SK-MEL-5 (cell line): ENCODE data around the gene AGR3. TPM values are rescaled to one million over a fixed set of nuclear protein-coding genes. Genes with fewer than 3 reads are reported as not detected.
"Not testable (repeated sequence)": the region's sequence is repeated elsewhere in the genome, so short reads cannot be mapped to it uniquely, and the experiment has no call there.

Experiments
- DNase-seq: peaks from one replicate; pipeline ENCODE4 v3.0.0-alpha.2; 2016; ENCODE audit warnings: low read depth, low spot score
- in situ Hi-C: cut with HindIII; loops from 2 replicates; pipeline ENCODE4 v1.10.0; 2016; ENCODE audit warnings: low sequenced_read_pairs, high pct_unique_total_duplicates, low pct_unique_long_range_greater_than_20kb
- total RNA-seq: library from RNA; depleted of rRNA; stranded (reverse); fragments of >200 nt; shearing (Covaris generic); gene quantifications from 2 replicates; pipeline ENCODE4 v1.2.3, GENCODE V29; 2014

AGR3 gene
- total RNA-seq, 1 experiment from 2014 or later, result not detected

DNA sequence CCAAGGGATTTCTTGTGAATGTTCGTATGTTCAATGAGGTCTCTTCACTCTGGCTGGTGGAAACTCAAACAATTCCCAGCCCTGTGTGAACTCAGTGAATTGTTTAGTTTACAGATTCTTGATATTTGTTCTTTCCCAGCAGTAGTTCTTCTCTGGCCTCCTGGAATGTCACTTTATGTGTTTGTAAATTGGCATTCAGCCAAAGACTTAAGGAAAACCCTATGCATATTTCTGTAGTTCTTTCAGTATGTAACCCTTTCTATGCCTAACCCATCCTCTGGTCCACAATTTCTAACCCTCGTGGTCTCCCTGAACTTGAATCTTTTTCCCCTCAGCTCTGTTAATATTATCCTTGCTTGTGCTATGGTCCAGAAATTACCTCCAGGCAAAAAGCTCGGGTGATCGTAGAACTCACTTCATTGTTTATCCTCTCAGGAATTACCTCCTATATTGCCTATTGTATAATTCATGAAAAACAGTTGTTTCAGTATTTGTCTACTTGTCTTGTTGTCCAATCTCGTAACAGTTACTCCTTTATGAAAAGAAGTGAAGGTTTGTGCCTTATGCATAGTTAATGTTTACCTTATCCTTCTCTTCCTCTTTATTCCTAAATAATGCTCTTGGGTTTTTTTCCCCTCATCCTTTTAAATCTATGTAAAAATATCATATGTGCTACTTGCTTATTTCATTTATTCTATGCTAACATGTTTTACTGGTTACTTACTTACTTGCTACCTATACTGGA lies 23.7 kb upstream of the AGR3 start:
- DNase-seq, result no peak
- in situ Hi-C loops, result no loop called here

- DNase-seq, result no peak
- in situ Hi-C loops, result no loop called here
Measured at GRCh38 chr7:16904076-16904475, 22.3 kb upstream of the AGR3 start.

GRCh38 chr7:16900209-16900768 lies 18.5 kb upstream of the AGR3 start:
- no peak for DNase-seq
- in situ Hi-C loops, result no loop called here

DNA sequence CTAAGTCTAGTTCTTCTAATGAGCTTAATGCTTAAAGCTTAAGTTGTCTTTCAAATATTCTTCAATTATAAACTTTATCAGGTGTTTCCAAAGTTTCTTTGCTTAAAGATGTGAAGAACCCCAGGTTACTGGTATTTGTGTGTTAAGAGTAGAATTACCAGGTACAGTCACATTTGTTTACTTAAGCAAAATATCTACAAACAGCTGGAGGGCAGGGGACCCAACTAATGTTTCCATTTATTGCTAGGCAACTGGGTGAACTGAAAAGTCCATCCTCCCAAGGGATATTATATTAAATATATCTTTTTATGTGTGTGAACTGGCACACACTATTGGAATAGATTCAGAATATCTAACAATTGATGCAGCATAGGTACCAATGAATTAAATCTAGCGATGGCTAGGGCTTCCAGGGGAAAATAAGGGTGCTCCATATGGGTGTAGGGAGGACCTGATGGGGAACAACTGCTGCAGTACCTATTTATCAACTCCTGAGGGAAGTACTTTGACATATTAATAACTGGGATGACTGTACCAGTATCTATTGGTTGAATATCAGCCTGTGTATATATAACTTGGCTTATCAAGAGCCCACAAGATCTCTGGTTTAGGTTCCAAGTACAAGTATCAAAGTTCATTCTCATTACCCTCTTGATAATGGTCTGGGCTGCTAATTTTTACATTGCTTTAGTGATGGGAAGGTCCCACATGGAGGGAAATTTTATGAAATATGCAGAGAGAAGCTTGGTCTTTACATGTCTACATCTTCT lies 10.3 kb upstream of the AGR3 start:
- DNase-seq, result no peak
- in situ Hi-C loops, result no loop called here

DNA sequence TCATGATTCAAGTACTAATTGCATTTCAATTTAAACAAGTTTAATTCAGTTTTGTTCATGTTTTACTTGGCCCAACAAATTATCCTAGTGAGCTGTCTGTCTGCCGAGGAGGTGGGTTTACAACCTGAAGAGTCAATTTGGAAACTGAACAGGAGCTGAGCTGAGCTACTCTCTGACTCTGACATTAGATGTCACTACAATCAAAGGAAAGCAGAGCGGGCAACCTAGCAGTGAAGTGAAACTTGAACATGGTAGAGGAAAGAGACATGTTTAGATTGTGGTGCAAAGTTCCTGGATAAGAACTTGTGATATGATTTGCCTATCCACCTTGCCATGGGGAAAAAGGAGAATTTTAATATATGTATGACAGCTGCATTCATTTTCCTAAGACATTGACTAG lies 9.6 kb upstream of the AGR3 start:
- in situ Hi-C loops, result no loop called here

DNA sequence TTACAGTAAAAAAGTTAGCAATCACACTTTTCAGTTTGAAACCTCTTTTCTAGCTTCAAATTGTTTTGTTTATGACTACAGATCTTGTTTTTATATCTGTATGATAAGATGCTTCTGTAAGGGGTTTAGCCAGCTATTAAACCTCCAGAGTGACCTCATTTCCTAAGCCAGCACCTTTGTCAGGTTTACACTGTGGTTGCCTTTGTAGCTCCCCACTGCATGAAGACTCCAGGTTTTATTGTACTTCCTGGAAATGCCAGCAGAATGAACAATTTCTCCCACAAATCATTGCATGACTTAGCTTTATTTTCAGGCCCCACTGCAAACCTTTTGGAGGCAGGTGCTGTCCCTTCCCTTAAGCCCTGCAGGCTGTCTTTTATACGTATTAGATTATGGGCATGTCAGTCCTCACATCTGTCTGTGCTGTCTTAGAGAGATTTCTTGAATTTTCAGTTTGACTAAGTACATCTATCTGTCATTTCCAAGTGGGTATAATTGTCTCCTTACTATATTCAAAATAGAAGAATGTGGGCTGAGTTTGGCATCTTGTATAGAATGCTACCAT lies 8.2 kb upstream of the AGR3 start:
- in situ Hi-C loops, result no loop called here
- DNase-seq, result no peak

More for the DNA sequence above, 9.6 kb upstream of the AGR3 start:
- peak; percentile 82 for DNase-seq

DNA sequence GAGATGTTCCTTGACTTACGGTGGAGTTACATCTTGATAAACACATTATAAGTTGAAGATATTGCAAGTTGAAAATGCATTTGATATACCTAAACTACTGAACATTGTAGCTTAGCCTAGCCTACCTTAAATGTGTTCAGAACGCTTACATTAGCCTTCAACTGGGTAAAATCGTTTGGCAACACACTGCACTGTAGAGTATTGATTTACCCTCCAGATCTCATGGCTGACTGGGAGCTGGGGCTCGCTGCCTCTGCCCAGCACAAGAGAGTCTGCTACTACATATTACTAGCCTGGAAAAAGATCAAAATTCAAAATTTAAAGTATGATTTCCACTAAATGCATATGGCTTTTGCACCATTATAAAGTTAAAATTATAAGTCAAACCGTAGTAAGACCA lies 7.5 kb upstream of the AGR3 start:
- in situ Hi-C loops, result no loop called here
- DNase-seq, result no peak

- no peak for DNase-seq
- in situ Hi-C loops, result no loop called here
Measured at GRCh38 chr7:16883918-16884317, 2.1 kb upstream of the AGR3 start.

GRCh38 chr7:16880554-16880953 lies 1.2 kb downstream of the AGR3 start:
- DNase-seq, result no peak
- in situ Hi-C loops, result no loop called here

DNA sequence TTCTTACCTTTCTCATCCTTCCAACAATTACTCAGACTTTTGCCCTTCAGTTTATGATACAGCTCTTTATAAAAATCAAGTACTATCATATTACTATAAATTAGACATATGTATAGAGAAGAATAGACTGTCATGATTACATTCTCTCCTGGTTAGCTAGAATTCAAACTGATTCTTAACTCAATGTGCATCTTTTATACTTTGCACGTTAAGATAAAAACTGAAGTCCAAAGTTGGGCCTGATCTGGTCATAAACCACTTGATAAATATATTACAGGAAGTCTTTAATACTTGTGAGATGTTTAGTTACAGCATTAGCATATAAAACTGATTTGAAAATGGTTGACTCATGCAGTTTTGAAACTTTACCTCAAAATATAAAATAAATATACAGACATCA lies 2.6 kb downstream of the AGR3 start:
- DNase-seq, result no peak
- in situ Hi-C loops, result no loop called here

GRCh38 chr7:16875861-16876260 lies 5.9 kb downstream of the AGR3 start:
- in situ Hi-C loops, result no loop called here
- no peak for DNase-seq

DNA sequence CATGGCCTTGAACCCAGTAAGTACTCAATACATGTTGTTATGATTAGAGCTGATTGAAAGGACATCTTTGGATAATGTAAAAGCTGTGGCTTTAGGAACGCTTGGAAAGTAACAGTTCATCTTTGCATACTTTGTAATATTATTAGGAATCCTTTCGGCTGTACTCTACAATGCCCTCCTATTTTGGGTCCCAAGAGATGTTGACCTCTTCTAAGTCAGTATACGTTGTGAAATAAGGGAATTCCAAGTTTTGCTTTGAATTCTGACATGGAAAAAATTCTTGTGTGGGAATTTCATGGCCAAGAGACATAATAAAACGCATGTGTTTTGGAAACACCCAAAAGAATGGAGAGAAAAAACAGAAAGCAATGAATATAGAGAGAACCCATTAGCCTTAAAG lies 7.7 kb downstream of the AGR3 start:
- DNase-seq, result no peak
- in situ Hi-C loops, result no loop called here

GRCh38 chr7:16867328-16867727 lies 14.5 kb downstream of the AGR3 start:
- in situ Hi-C loops, result no loop called here
- no peak for DNase-seq

DNA sequence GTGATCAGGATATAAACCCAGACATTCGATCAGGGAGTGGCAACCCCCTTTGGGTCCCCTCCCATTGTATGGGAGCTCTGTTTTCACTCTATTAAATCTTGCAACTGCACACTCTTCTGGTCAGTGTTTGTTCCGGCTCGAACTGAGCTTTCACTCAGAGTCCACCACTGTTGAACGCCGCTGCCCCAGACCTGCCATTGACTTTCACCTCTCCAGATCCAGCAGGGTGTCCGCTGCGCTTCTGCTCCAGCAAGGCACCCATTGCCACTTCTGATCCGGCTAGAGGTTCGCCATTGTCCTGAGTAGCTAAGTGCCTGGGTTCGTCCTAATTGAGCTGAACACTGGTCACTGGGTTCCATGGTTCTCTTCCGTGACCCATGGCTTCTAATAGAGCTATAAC lies 28.6 kb downstream of the AGR3 start:
- in situ Hi-C loops, DNase-seq: not testable (repeated sequence)

- DNase-seq, result no peak
- in situ Hi-C loops, result no loop called here
Measured at GRCh38 chr7:16851829-16852228, 30.0 kb downstream of the AGR3 start.

- DNase-seq, result no peak
- in situ Hi-C loops, result no loop called here
Measured at GRCh38 chr7:16850614-16851466, 30.9 kb downstream of the AGR3 start.

- DNase-seq, result no peak
- in situ Hi-C loops, result no loop called here
Measured at GRCh38 chr7:16849296-16850148, 32.3 kb downstream of the AGR3 start.
